NCI-H1694 (cell line): ENCODE data around the gene PDYN.
"Not testable (repeated sequence)": the region's sequence is repeated elsewhere in the genome, so short reads cannot be mapped to it uniquely, and the experiment has no call there.

Experiments used
- DNase-seq: peaks from one replicate; lab custom pipeline; 2025; lab: John Stamatoyannopoulos, UW

The PDYN gene

DNA sequence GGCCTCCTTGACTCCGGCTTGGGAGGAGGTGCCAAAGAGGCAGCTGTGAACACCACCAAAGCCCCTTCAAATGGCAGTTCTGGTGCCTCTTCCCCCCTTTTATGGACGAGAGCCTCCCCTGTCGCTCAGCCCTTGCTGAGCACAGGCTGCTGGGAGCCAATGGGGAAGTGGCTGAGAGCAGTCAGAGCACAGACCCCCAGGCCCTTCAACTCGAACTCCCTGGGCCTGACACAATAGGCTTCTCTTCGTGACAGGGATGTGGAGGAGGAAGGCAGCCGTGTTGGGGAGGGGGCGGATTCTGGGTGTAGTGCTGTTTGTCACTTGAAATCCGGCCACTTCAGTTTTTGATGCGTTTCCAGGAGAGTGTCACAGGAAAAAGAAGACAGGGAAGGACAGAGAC, at the start of gene PDYN:
TSS of gene PDYN (minus strand) at position 73 of the 400 bp plus-strand sequence. CDS start 10,974 bp downstream, outside the sequence.
- no peak for DNase-seq

DNA sequence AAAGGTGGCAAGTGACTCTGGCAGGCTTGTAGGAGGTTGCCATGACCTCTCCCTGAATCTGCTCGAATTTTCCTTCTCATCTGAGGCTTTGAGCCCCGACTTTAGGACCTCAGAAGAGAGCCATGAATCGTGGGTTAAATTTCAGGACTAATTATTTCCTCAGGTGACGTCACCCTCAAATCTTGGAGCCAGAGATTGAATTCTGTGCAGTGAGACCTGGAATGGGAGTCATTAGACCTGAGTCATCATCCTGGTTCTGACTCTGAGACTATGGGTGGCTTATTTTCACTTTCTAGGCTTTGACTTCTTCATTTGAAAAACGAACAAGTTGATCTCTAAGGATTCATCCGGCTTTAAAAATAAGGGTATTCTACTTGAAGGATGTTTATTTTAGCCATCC, 48.5 kb upstream of the PDYN start:
- DNase-seq, result no peak

DNA sequence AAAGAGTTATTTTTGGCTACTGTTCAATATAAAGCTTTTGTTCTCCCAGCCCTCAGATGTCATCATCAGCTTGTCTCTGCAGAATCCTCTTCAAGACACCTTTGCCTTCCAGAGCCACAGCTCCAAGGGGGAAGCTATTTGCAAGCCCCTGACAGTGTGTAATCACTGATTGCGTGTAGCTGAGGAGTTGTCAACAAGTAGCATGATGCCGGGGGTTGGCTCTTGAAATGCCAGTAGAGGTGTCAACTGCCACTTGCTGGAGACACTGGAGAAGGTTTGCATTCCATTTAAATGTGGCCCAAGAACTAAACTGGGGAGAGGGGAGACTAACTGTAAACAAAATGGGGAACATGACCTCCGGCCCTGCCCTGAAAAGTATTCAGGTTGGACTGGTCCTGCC, 44.3 kb upstream of the PDYN start:
- no peak for DNase-seq

DNA sequence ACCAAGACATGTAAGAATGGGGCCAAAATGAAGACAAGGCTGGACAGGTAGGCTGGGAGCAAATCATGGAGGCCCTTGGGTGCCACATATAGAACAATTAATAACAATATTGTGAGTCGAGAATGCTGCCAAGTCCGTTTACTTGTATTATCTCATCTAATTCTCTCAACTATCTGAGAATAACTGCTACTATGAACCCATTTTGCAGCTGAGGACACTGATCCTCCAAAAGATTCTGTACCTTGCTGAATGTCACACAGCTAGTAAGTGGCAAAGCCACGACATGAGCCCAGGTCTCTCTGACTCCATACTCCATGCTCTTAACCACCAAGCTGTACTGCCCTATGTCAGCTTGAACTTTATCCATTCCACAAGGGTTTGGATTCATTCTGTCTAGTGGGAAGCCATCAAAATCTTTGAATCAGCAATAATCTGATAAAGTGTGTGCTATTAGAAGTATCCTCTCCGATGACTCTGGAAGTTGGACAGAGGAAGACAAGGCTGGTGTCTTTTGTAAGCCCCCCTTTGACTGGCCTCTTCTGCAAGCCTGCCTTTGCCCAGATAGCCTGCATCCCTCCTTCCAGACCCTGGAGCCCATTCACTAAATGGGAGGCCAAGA, 43.5 kb upstream of the PDYN start:
- DNase-seq, result no peak

DNA sequence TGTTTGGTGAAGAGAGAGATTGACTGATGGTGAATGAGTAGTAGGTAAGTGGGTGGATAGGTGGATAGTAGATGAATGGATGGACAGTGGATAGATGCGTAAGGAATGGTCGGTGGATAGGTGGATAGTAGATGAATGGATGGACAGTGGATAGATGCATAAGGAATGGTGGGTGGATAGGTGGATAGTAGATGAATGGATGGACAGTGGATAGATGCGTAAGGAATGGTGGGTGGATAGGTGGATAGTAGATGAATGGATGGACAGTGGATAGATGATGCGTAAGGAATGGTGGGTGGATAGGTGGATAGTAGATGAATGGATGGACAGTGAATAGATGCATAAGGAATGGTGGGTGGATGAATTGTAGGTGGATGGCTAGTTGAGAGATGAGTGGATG, 42.5 kb upstream of the PDYN start:
- DNase-seq, result not testable (repeated sequence)

DNA sequence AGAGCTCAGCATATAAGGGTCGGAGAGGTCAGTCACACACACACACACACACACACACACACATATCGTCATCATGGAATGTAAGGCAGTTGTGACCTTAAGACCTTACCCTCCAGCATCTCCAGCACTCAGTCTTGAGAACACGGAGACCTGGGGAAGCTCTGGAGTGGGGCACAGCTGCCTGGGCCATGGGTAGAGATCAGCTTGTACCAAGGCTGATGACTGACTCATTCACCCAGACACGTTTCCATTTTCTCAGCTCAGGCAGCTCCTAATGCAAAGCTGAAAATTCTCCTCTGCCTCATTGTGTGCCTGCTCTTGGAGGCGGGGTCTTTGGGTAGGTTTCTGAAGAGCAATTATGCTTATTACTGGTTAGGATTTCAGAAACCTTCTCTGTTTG, 38.3 kb upstream of the PDYN start:
- DNase-seq, result no peak

DNA sequence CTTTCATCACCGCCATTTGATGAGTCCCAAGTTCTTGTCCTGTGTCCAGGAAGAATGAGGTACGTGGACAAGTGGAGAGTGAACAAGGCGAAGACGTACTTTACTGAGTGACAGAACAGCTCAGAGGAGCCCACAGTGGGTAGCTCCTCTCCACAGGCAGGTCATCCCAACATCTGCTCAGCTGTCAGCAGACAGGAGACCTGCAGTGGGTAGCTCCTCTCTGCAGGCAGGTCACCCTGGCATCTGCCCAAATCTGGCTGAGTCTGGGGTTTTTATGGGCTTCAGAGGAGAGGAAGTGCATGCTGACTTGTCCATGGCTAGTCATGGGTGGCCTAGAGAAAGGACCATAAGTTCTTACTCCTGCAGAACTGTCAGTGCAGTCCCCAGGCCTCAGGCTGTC, 32.7 kb upstream of the PDYN start:
- no peak for DNase-seq

DNA sequence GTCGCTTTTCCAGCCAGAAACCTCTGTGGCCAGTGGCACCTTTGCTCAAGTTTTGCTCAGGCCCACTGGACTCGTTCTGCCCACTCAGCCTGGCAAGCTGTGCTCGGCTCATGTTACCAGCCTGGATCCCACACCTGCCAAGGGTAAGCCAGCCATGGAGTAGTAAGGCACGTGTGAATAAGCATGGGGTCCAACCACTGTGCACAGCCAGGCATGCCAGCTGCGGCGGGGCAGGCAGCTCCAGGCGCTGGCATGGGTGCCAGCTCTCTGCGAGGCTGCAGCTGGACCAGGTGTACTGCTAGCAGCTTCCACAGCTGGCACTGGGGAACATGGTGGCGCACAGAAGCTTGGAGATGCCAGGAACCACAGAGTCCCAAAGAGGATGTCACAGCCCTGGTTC, 32.1 kb upstream of the PDYN start:
- DNase-seq, result no peak

DNA sequence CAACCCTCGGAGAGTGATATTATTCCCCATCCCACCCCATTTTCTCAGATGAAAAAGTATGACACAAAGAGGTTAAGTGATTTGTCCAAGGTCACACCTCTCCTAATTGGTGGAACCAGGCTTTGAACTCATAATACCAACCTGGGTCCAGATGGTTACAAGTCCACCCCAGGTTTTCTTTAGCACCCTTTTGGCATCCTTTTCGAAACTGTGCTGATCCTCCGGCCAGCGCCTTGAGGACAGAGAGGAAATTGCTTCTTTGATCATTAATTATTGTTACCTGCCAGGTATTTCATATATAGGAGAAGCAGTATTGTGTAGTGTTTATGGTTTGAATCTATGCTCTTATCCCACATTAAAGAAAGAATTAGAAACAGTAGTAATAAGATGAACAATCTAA, 29.3 kb upstream of the PDYN start:
- DNase-seq, result no peak

DNA sequence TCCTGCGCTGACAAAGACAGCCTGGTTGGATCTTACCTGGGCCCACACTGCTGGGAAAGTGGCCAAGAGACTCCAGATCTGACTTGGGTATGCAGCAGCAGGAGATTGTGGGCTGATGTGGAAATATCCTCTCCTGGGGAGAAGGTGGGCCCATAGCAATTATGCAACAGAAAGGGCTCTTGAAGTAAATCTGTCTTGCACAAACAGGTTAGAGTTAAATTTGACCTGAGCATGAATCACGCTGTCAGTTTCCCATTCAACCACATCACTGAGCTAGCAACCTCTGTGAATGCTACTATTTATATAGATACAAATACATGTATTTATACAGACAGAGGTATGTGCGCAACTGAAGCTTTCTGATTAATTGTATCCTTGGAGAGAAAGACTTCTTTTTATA, 28.3 kb upstream of the PDYN start:
- DNase-seq, result no peak

DNA sequence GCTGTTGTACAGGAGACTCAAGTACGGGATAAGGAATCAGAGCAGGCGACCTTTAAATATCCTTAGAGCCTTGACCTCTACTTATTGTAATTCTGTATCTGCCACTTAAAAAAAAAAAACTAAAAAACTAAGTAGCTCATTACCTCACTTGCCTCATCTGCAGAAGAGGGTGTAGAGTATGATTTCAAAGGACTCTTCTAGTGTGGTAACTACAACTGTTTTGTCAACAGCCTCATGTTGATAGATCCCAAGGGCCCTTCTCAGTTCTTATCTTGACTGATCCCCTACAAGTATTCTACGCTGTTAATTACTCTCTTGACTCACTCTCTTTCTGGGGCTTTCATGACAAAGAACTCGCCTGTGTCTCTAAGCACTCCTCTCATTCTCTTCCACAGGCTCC, 16.7 kb upstream of the PDYN start:
- DNase-seq, result no peak

DNA sequence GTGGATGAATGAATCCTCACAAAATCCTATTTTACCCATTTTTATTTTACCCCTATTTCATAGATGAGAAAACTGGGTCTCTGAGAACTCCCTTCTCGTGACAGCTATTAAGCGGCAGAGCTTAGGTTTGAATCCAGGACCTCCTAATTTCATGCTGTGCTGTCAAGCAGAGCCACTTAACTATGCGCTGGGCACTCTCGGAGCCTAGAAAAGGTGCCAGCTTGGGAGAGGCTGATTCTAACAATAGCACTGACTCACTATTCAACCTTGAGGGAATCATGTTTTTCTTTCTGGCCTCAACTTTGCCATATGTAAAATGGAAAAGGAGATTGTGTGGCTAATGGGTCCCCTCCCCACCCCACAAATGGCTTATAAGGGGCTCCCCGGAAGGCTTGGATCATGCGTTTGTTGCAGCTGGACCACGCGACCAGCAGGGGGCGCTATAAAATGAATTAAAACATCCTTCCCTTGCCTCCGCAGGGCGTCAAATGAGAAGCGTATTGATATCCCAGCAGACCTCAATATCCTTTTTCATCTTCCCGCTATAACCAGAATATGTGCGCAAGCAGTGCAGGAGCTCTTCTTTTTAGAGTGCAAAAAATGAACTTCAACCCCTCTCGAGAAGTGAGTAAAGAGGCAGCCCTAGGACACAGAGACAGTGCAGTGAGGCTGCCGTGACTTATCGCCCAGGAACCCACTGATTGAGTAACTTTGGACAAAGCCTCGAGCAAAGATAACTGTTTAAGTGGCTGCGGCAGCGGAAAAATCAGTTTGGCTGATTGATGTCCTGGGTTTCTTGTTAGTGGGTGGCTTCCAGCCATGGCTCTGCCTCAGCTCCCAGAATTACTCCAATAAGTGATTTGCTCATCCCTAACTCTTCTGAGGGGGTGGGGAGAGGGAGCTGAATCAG, 12.8 kb upstream of the PDYN start:
- peak; percentile 32 for DNase-seq

DNA sequence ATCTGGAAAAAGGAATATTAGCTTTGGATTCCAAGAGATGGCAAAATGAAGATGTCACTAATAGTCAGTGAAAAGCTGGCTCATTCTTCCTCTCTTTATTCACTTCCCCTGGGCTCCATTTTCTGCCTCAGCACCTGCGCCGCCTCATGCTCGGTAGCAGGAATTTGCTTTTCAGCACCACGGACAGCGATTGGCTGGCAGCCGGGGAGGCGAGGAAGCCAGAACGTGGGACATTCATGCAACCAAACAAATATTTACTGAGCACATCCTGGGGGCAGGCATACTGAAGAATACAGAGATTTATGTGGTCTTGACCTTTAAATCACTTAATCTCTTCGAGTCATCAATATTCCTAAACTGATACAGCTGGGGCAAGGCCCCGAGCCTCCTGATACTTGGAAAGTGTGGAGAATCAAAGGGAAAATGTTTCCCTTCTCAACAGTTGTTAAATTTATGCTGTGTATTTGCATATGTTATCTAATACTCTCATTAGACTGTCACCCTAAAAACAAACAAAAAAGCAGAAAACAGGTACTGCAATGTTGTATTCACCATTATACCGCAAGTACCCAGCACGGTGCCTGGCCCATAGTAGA, 12.1 kb upstream of the PDYN start:
- no peak for DNase-seq

DNA sequence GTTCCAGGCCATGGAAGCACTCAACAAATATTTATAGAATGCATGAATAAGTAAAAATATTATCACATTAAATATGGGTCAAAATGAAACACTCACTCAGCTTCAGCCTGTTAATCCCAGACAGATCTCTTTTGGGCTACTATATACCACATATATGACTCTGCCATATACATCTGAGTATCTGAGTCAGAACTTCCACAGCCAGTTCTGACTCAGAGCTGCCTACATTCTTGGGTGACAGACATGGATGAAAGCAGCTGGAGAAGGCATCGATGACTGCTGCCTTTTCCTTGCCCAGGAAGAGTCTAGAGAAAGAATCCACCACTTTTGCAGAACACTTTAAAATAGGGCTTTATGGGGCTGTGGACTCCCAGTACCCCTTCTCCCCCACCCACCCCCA, 11.5 kb upstream of the PDYN start:
- DNase-seq, result no peak

DNA sequence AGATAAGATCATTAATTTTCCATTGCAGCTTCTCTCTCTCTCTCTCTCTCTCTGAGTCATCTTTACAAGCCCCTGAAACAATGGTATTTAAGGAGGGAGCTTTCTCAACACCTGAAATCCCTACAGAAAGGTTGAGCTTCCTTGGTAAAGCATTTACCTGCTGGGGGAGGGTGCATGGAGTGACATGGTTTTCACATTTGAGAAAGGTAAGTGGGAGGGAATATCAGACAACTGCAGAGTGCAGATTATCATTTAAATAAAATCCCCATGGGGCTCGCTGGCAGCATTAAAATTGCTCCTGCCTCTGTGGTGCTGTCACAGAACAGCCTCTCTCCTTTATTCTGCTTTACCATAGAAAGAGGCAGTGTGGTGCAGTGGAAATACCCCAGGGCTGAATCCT, 10.3 kb upstream of the PDYN start:
- no peak for DNase-seq

DNA sequence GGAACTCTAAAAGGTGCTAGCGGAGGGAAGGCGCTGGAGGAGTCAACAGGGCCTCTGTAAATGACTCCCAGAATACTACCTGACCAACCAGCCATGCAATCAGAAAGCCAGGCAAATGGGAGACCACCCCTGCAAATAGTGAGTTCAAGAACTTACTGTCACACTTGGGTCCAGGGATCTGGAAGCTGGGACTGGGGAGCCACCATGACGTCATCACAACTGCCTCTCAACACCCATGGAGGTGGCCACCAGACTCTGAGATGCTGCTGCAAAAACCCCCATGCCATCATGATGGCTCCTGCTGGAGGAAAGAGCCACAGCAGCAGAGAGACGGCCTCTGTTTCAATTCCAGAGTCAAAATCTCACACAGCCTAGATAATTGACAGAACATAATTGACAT, 8.5 kb upstream of the PDYN start:
- DNase-seq, result no peak

DNA sequence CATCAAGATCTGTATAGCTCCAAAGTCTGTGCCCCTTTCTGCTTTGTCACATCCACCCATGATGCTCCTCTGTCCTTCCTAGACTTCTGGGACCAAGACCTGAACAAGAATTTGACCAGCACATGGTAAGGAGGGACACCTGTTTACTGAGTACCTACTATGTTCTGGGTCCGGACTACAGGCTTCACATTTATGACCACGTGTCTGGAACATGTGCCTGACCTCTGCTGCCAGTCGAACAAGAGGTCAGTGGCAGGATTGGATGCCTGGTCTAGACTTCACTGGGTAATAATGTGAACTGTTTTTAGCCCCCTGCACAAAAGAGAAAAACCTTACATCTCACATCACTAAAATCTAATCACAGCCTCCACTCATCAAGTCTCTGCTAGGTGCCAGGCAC, 7.3 kb upstream of the PDYN start:
- no peak for DNase-seq

DNA sequence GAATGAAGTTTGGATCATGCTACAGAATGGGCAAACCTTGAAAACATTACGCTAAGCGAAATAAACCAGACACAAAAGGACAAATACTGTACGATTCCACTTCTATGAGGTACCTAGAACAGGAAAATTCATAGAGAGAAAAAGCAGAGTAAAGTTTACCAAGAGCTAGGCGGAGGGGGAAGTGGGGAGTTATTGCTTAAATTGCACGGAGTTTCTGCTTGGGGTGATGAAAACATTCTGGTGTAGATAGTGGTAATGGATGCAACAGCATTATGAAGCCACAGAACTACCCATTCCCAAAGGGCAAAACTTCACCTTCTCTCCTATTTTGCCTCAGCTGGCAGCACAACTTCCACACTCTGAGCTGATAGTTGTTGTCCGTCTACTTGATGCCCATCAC, 6.4 kb upstream of the PDYN start:
- no peak for DNase-seq

DNA sequence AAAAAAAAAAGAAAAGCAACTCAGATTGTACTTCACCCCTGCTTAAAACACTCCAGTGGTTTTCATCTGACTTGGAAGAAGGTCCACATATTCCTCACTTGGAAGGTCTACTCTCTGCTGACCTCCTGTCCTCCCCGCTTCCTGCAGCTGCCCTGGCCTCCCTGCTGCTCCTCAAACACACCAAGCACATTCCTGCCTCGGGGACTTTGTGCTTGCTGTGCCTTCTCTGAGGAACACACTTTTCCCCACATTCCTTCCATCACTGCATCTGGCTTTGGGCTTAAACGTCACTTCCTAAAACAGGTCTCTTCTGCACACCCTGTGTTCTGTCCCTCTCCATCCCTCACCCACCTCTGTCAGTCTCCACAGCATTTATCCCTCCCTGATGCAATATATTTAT, 4.9 kb upstream of the PDYN start:
- DNase-seq, result no peak

DNA sequence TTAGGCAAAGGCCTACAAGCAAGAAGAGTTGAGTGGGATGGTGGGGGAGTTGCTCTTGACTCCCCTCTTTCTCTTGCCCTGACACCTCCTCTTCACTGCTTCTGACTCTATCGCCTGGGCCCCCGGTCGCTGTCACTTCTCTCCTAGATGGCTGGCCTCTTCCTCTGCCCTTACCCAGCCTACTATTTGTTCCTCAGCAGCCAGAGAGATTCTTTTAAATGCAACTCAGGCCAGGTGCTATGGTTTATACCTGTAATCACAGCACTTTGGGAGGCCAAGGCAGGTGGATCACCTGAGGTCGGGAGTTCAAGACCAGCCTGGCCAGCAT, 4.3 kb upstream of the PDYN start:
- no peak for DNase-seq

DNA sequence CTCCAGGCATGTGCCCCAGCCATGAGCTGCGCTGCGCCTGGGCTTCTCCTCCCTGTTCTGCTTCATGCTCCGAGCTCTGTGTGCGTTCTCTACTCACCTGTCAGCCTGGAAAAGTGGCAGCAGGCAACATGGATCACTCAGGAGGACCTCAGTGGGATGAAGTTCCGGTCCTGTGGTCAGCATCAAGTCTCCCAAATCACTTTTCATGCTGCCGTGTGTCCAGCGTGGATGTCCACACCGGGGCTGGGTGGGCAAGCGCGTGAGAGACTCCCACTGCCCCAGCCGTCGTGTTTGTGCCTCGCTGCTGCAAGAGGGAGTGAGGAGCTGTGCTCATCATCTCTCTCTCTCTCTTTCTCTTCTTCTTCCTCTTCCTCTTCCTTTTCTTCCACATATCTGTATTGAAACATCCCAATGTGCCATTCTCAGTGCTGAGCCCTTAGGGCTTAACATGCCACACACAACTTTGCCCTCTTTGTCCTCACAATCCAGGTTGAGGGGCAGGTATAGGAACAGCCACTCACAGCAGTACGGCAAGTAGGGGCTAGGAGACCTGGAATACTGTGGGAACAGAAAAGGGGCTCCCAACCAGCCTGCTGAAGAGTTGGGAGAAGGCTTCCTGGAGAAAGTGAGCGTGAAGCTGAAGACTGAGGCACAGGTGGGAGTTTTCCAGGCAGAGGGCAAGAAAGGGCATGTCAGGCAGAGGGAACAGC, 3.8 kb upstream of the PDYN start:
- DNase-seq, result no peak

DNA sequence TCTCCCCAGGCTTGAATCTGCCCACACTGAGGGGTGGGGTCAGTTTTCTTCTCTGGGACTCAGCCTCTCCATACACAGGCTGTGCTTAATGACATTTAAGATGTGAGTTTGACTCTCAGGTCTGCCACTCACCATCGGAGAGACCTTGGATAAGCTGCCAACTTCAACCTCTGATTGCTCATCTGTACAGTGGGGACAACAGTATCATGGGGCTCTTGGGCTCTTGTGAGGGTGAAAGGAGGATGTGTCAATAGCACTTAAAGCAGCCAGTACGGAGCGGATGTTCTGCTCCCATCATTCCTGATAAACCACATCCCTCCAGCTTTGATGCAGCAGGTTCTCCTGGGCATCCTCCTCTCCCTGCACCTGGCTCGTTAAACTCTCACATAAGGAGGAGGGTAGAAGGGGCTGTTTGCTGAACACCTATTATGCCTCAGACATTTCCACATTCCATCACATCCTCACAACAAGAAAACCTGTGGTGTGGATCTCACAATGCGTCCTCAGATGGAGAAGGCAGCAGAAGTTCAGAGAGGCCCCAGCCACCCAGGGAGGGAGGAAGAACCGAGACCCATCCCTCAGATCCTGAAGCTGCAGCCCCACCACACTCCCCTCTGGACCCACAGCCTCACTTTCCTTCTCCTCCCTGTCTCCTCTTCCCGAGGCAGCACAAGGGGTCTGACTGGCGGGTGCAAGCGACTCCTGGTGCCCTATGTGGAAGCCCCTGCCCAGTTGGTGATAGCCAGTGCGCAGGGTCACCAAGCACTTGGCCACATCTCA, 1.9 kb upstream of the PDYN start:
- no peak for DNase-seq
